T47D (cell line): ENCODE results near the gene TPCN2.

ENCODE experiments used
- DNase-seq, 2 experiments: peaks; one replicate each; pipeline versions ENCODE4 v3.0.0 to v3.0.0-alpha.2; 2011 to 2012; ENCODE audit warnings: low read depth in 1 of 2, low spot score in 1 of 2
- JUND ChIP-seq: IDR thresholded peaks from 2 replicates; pipeline ENCODE4 v1.6.1; 2012; ENCODE audit warnings: low read depth
- in situ Hi-C: cut with HindIII; loops from 2 replicates; pipeline ENCODE4 v1.10.0; 2016; ENCODE audit warnings: low sequenced_read_pairs, low pct_unique_long_range_greater_than_20kb

The TPCN2 gene

GRCh38 chr11:69013009-69013951, 35.5 kb upstream of the TPCN2 start, which contains the start of gene MRGPRF:
Gene MRGPRF (minus strand): TSS chr11:69013246. CDS start chr11:69009901, 3,345 bp downstream.
- in situ Hi-C loops, result no loop called here
- no peak for TF ChIP-seq JUND
- no peak for DNase-seq

GRCh38 chr11:69014084-69014851, 34.5 kb upstream of the TPCN2 start:
- DNase-seq, result no peak
- TF ChIP-seq JUND, result no peak
- in situ Hi-C loops, result no loop called here

GRCh38 chr11:69014898-69015549, 33.7 kb upstream of the TPCN2 start:
- TF ChIP-seq JUND, result no peak
- in situ Hi-C loops, result no loop called here
- DNase-seq, result no peak

- DNase-seq, result no peak
- in situ Hi-C loops, result no loop called here
Measured at GRCh38 chr11:69017951-69018350, 30.8 kb upstream of the TPCN2 start.

GRCh38 chr11:69018924-69019323, 29.8 kb upstream of the TPCN2 start:
- no peak for TF ChIP-seq JUND
- in situ Hi-C loops, result no loop called here
- no peak for DNase-seq

More at GRCh38 chr11:69017951-69018350, 30.8 kb upstream of the TPCN2 start:
- no peak for TF ChIP-seq JUND

GRCh38 chr11:69022260-69022659, 26.5 kb upstream of the TPCN2 start:
- in situ Hi-C loops, result no loop called here

GRCh38 chr11:69024509-69024908, 24.2 kb upstream of the TPCN2 start:
- in situ Hi-C loops, result no loop called here
- TF ChIP-seq JUND, result no peak
- DNase-seq, result no peak

More at GRCh38 chr11:69022260-69022659, 26.5 kb upstream of the TPCN2 start:
- TF ChIP-seq JUND, result no peak
- no peak for DNase-seq

- TF ChIP-seq JUND, result no peak
- in situ Hi-C loops, result no loop called here
- DNase-seq, result no peak
Measured at GRCh38 chr11:69027704-69028372, 20.9 kb upstream of the TPCN2 start.

GRCh38 chr11:69030301-69030700, 18.4 kb upstream of the TPCN2 start:
- TF ChIP-seq JUND, result no peak
- DNase-seq, result no peak
- in situ Hi-C loops, result no loop called here

GRCh38 chr11:69032833-69033232, 15.9 kb upstream of the TPCN2 start:
- no peak for DNase-seq
- TF ChIP-seq JUND, result no peak
- in situ Hi-C loops, result no loop called here

- no peak for DNase-seq
- in situ Hi-C loops, result no loop called here
- no peak for TF ChIP-seq JUND
Measured at GRCh38 chr11:69033431-69033830, 15.3 kb upstream of the TPCN2 start.
